OCI-LY1 (cell line): ENCODE results near the gene AADACL2.

Source experiments
- CTCF ChIP-seq: fragments of 200-600 bp; sonication (generic), shearing (Covaris generic); IDR thresholded peaks from 2 replicates; pipeline ENCODE4 v1.5.1; 2017; ENCODE audit warnings: mild to moderate bottlenecking, antibody characterized with exemption, low read length, moderate library complexity, mixed read lengths
- EZH2 ChIP-seq: fragments of 200-600 bp; sonication (generic), shearing (Covaris generic); IDR thresholded peaks from 2 replicates; pipeline ENCODE4 v1.8.0; 2017; ENCODE audit warnings: borderline replicate concordance, mixed run types, mild to moderate bottlenecking, antibody characterized with exemption, low read length, moderate library complexity, mixed read lengths

- TF ChIP-seq CTCF (no peak), EZH2 (no peak)
Measured at GRCh38 chr3:151795276-151795675, 61.5 kb downstream of the AADACL2 start.
